Ovary (tissue), 9 donors: Measurements from ENCODE around the gene AK3. TPM values are rescaled to one million over a fixed set of nuclear protein-coding genes. Genes with fewer than 3 reads are reported as not detected.
A peak's percentile ranks its signal among the peaks of the same experiment; 100 is the strongest.

Experiments used
- DNase-seq, 5 donors: peaks; one replicate each; pipeline ENCODE4 v3.0.0-alpha.2; 2019 to 2020
- H3K27ac ChIP-seq, 2 donors: fragments of 200-600 bp; one replicate each; pipeline versions ENCODE4 v1.5.1 to v1.8.0; 2019 to 2022
- H3K27me3 ChIP-seq: fragments of 200-600 bp; one replicate; pipeline ENCODE4 v1.8.0; 2022
- H3K36me3 ChIP-seq: fragments of 200-600 bp; sonication (generic); one replicate; pipeline ENCODE4 v1.5.1; 2019
- H3K4me1 ChIP-seq: one replicate; pipeline ENCODE4 v1.8.1; 2013; ENCODE audit warnings: mild to moderate bottlenecking, moderate library complexity; ENCODE audit not compliant: insufficient read depth
- H3K4me3 ChIP-seq: fragments of 200-600 bp; sonication (generic); one replicate; pipeline ENCODE4 v1.5.1; 2017
- H3K9me3 ChIP-seq, 2 donors: fragments of 200-600 bp in 1 of 2; sonication (generic) in 1 of 2; one replicate each; pipeline versions ENCODE4 v1.5.1 to v1.8.1; 2013 to 2019; ENCODE audit warnings: mild to moderate bottlenecking in 1 of 2, moderate library complexity in 1 of 2
- EP300 ChIP-seq: sonication (generic); formaldehyde crosslinking; IDR thresholded peaks from one replicate; pipeline ENCODE4 v1.6.1; 2017; ENCODE audit warnings: antibody characterized with exemption
- POLR2A ChIP-seq: fragments of 450-650 bp; IDR thresholded peaks from one replicate; pipeline ENCODE4 v1.6.1; 2017; ENCODE audit warnings: antibody characterized with exemption, mild to moderate bottlenecking, moderate library complexity
- WGBS, 3 donors: extraction: QIAGEN DNeasy Blood & Tissue Kit in 1 of 3; methylation state at CpG; one replicate each; pipeline versions ENCODE4 v1.1.5 to v1.1.7; 2013 to 2017; 5-methylcytosine and 5-hydroxymethylcytosine counted together
- intact Hi-C, 4 donors: fragments of 100-400 bp; cut with DNase I; formaldehyde crosslinking; loops; one replicate each; pipeline versions ENCODE4 v1.11.0 to v1.15.1; 2022 to 2023
- polyA plus RNA-seq, 2 donors: library from polyadenylated mRNA; stranded (reverse); fragments of 200-250 nt in 1 of 2; fragments of 350-450 nt in 1 of 2; fragmentation: Illumina TruSeq in 1 of 2; extraction: RNeasy Lipid Tissue Mini Kit (QIAGEN cat#74804) in 1 of 2; gene quantifications; one replicate each; pipeline ENCODE4 v1.2.3, GENCODE V29; 2013 to 2014
- total RNA-seq, 7 donors: library from RNA; depleted of rRNA in 2 of 7; stranded (reverse); fragments of >200 nt in 2 of 7; fragmentation: NEBNext Ultra II Directional in 3 of 7; extraction: Animal tissue kit (Norgen Biotek cat#: 25700) in 3 of 7; gene quantifications; one replicate each; pipeline versions ENCODE4 v1.1.0 to v1.2.4, GENCODE V29; 2016 to 2023
- TF ChIP-seq, protein P1 (sequence below), 3 donors: fragments of 450-650 bp in 2 of 3; fragments of 200-600 bp in 1 of 3; IDR thresholded peaks; one replicate each; pipeline versions ENCODE4 v1.5.1 to v1.8.0; 2016 to 2022; ENCODE audit warnings: antibody characterized with exemption in 3 of 3, mild to moderate bottlenecking in 1 of 3
- donor health status: DM: no; HTN: no; CAD: no; lungs with moderate emphysema.
- donor health status: DM: no; HTN: no; CAD: no.
- donor health status: Bipolar disorder and iron deficiency.
- donor health status: DM: yes; HTN: yes; CAD: no.
- donor health status: DM: no; HTN: no; CAD: no.
- donor health status: DM: yes; HTN: yes; CAD: no.

Gene AK3
- total and polyA plus RNA-seq, 9 donors: 49.8 to 88.7 (median 59.5) TPM

DNA sequence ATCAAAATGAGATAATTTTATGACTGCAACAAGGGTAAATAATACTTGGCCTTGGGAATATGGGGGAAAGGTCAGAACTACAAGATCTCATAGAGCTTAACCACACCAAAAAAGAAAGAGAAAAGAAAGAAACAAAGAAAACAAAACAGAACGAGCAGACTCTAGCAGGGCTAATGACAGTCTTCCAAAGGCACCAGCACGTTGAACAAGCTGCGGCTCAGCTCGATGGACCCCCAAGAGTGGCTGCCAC is 689 bp downstream of the AK3 start:
- no peaks in the 10 kb centered on the region for H3K9me3 ChIP-seq
- H3K27me3 ChIP-seq: no peaks in the 10 kb centered on the region
- WGBS, 3 donors: 0 to 2% (median 0%) methylated on average over 4 of the region's 4 CpGs
- no peaks in the 10 kb centered on the region for H3K36me3 ChIP-seq
- intact Hi-C loops: loop anchor here (2.0 to 10.0 kb wide), 5 partner anchors 48 to 854 kb away; partner anchors contain the start of genes PLPP6 (in 3 of the 4), CDC37L1 (in 2 of the 4) and SPATA6L (in 2 of the 4)
- peak overlapping the region; percentile 86 to 87 for H3K27ac ChIP-seq
- H3K4me1 ChIP-seq: peaks cover 10% of the 10 kb centered on the region
- peak overlapping the region; percentile 74 for H3K4me3 ChIP-seq
- no peak for DNase-seq
- TF ChIP-seq, protein P1, sequence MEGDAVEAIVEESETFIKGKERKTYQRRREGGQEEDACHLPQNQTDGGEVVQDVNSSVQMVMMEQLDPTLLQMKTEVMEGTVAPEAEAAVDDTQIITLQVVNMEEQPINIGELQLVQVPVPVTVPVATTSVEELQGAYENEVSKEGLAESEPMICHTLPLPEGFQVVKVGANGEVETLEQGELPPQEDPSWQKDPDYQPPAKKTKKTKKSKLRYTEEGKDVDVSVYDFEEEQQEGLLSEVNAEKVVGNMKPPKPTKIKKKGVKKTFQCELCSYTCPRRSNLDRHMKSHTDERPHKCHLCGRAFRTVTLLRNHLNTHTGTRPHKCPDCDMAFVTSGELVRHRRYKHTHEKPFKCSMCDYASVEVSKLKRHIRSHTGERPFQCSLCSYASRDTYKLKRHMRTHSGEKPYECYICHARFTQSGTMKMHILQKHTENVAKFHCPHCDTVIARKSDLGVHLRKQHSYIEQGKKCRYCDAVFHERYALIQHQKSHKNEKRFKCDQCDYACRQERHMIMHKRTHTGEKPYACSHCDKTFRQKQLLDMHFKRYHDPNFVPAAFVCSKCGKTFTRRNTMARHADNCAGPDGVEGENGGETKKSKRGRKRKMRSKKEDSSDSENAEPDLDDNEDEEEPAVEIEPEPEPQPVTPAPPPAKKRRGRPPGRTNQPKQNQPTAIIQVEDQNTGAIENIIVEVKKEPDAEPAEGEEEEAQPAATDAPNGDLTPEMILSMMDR (IDR thresholded peaks at IDR 0.05): no peak
- no peak for TF ChIP-seq EP300

DNA sequence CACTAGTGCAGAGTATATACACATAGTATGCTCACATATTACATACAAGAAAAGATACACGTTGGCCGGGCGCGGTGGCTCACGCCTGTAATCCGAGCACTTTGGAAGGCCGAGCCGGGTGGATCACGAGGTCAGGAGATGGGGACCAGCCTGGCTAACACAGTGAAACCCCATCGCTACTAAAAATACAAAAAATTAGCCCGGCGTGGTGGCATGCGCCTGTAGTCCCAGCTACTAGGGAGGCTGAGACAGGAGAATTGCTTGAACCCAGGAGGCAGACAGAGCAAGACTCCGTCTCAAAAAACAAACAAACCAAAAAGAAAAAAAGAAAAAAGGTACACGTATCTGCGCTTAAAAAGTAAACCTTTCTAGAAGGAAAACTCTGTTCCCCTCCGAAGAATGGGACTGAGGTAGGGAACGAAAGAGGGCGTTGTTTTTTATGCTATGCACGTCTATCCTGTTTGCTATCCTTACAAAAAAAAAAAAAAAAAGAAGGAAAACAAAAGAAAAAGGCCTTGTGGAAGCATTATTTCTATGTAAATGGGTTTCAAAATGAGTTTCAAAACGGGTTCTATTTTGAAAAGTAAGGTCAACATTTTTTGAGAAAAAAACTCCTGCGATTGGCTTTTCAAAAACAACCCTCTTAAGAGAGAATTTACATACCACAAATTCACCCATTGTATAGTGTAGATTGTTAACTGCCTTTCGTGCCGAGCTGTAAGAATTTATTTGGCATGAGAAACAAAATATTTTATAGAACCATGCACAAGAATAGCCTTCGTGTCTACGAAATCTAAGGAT is 1.2 kb downstream of the AK3 start:
- Histone ChIP-seq H3K27me3 (no peaks in the 10 kb centered on the region), H3K27ac (peak overlapping the region; percentile 86 to 87), H3K4me1 (peaks cover 10% of the 10 kb centered on the region), H3K9me3 (no peaks in the 10 kb centered on the region), H3K36me3 (no peaks in the 10 kb centered on the region), H3K4me3 (peak overlapping the region; percentile 74)
- intact Hi-C loops: loop anchor here (2.0 to 10.0 kb wide), 5 partner anchors 47 to 855 kb away; partner anchors contain the start of genes PLPP6 (in 3 of the 4), CDC37L1 (in 2 of the 4) and SPATA6L (in 2 of the 4)
- TF ChIP-seq POLR2A (no peak), EP300 (no peak)
- TF ChIP-seq, protein P1 (IDR thresholded peaks at IDR 0.05): no peak
- DNase-seq: no peak
- 13 to 22% (median 17%) methylated on average over 26 of the region's 26 CpGs for WGBS, 3 donors

DNA sequence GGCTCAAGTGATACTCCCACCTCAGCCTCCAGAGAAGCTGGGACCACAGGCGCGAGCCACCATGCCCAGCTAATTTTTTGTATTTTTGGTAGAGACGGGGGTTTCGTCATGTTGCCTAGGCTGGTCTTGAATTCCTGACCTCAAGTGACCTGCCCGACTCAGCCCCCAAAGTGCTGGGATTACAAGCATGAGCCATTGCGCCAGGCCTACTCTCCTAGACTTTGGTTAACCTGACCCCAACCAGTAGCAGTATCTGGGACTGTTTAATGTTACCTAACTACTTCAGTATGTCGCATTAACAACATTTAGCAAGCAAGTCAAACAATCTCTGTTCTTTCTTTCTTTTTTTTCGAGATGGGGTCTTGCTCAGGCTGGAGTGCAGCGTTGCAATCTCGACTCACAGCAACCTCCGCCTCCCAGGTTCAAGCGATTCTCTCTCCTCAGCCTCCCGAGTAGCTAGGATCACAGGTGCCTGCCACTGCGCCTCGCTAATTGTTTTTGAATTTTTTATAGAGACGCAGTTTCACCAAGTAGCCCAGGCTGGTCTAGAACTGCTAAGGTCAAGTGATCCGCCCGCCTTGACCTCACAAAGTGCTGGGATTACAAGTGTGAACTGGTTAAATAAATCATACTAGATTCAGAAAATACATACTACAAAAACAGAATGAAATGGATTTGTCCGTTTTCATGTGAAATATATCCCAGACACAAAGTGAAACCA is 2.0 kb downstream of the AK3 start:
- Histone ChIP-seq H3K27me3 (no peaks in the 10 kb centered on the region), H3K27ac (no peak overlapping the region), H3K36me3 (no peaks in the 10 kb centered on the region), H3K4me1 (peaks cover 10% of the 10 kb centered on the region), H3K9me3 (no peaks in the 10 kb centered on the region), H3K4me3 (peak overlapping the region; percentile 74)
- DNase-seq: no peak
- 68 to 82% (median 69%) methylated on average over 19 of the region's 19 CpGs for WGBS, 3 donors
- TF ChIP-seq EP300 (no peak), POLR2A (no peak)
- TF ChIP-seq, protein P1 (IDR thresholded peaks at IDR 0.05): no peak
- intact Hi-C loops: no loop called here

DNA sequence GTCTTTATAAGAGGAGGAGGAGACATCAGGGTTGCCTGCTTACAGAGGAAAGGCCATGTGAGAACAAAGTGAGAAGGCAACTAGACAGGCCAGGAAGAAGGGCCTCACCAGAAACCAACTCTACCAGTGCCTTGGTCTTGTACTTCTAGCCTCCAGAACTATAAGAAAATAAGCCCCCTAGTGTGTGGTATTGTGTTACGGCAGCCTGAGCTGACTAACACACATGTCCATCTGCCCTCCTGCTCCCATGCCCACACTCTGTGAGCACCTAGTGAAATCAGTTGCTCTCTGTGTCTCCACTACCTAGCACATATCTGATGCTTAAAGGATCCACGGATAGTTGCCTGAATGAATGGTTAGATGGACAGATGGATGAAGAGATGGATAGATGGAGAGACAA is 6.9 kb downstream of the AK3 start:
- DNase-seq: no peak
- WGBS, 3 donors: 94 to 96% (median 95%) methylated on average over 2 of the region's 2 CpGs
- H3K27me3 ChIP-seq: no peaks in the 10 kb centered on the region
- H3K27ac ChIP-seq: no peak overlapping the region
- intact Hi-C loops: no loop called here
- TF ChIP-seq POLR2A (no peak), EP300 (no peak)
- TF ChIP-seq, protein P1 (IDR thresholded peaks at IDR 0.05): no peak
- no peaks in the 10 kb centered on the region for H3K36me3 ChIP-seq
- H3K4me1 ChIP-seq: peaks cover 16% of the 10 kb centered on the region
- H3K9me3 ChIP-seq: no peaks in the 10 kb centered on the region
- no peak overlapping the region for H3K4me3 ChIP-seq
